Measurements from ENCODE around the gene AP1S2.
"Not testable (repeated sequence)": the region's sequence is repeated elsewhere in the genome, so short reads cannot be mapped to it uniquely, and the experiment has no call there.

AP1S2 gene

GRCh38 chrX:15854712-15855567, at the start of gene AP1S2:
Gene AP1S2 (minus strand): TSS chrX:15854813. CDS start chrX:15852524, 2,289 bp downstream.
- peak; percentile 97 for DNase-seq

GRCh38 chrX:15903186-15903681, 48.6 kb upstream of the AP1S2 start:
- DNase-seq = no peak

GRCh38 chrX:15895334-15895733, 40.7 kb upstream of the AP1S2 start:
- no peak for DNase-seq

- DNase-seq = no peak
Measured at GRCh38 chrX:15894724-15895123, 40.1 kb upstream of the AP1S2 start.

- DNase-seq = no peak
Measured at GRCh38 chrX:15890463-15890862, 35.9 kb upstream of the AP1S2 start.

GRCh38 chrX:15888062-15888461, 33.4 kb upstream of the AP1S2 start:
- DNase-seq = no peak

- DNase-seq = no peak
Measured at GRCh38 chrX:15883540-15883863, 28.9 kb upstream of the AP1S2 start.

GRCh38 chrX:15882704-15883539, 28.3 kb upstream of the AP1S2 start:
- DNase-seq = no peak

GRCh38 chrX:15881381-15881897, 26.8 kb upstream of the AP1S2 start:
- no peak for DNase-seq

GRCh38 chrX:15877914-15878313, 23.3 kb upstream of the AP1S2 start:
- DNase-seq = not testable (repeated sequence)

GRCh38 chrX:15877380-15877779, 22.8 kb upstream of the AP1S2 start:
- DNase-seq = no peak

- no peak for DNase-seq
Measured at GRCh38 chrX:15874672-15875071, 20.1 kb upstream of the AP1S2 start.

GRCh38 chrX:15873566-15873965, 19.0 kb upstream of the AP1S2 start:
- no peak for DNase-seq

- DNase-seq = no peak
Measured at GRCh38 chrX:15870310-15870709, 15.7 kb upstream of the AP1S2 start.

- no peak for DNase-seq
Measured at GRCh38 chrX:15869695-15870094, 15.1 kb upstream of the AP1S2 start.

GRCh38 chrX:15866147-15866546, 11.5 kb upstream of the AP1S2 start:
- DNase-seq = no peak

- DNase-seq = no peak
Measured at GRCh38 chrX:15864629-15865028, 10.0 kb upstream of the AP1S2 start.

- no peak for DNase-seq
Measured at GRCh38 chrX:15864023-15864422, 9.4 kb upstream of the AP1S2 start.

- no peak for DNase-seq
Measured at GRCh38 chrX:15860921-15861320, 6.3 kb upstream of the AP1S2 start.

GRCh38 chrX:15858051-15858450, 3.4 kb upstream of the AP1S2 start:
- DNase-seq = no peak

- no peak for DNase-seq
Measured at GRCh38 chrX:15856636-15857035, 2.0 kb upstream of the AP1S2 start.

- no peak for DNase-seq
Measured at GRCh38 chrX:15856222-15856587, 1.6 kb upstream of the AP1S2 start.

GRCh38 chrX:15855568-15856221, 1.1 kb upstream of the AP1S2 start:
- DNase-seq = no peak

Data from activated gamma-delta T cell treated with Interleukin-2 at 50 U/mL for 16 hours (primary cell).